GM12878 (cell line): ENCODE measurements around the gene TNRC18. TPM values are rescaled to one million over a fixed set of nuclear protein-coding genes. Genes with fewer than 3 reads are reported as not detected.
A peak's percentile ranks its signal among the peaks of the same experiment; 100 is the strongest.

Source experiments
- ATAC-seq: fragments of 200-7000 bp; cut with Tn5 transposase; 3 replicates; pipeline ENCODE4 v1.9.1; 2020; ENCODE audit warnings: mild to moderate bottlenecking, moderate library complexity
- BruUV-seq: library from RNA; stranded (reverse); fragments of 400-500 nt; replicated peaks from 2 replicates; lab custom pipeline; 2021; lab: Mats Ljungman, UMichigan
- CTCF ChIA-PET: fragments of 300-600 bp; sonication (Branson Sonifier 250); formaldehyde crosslinking; extraction: SDS; loops from one replicate; lab custom pipeline; 2021; ENCODE audit warnings: inconsistent platforms; lab: Yijun Ruan, JAX
- POLR2A ChIA-PET: fragments of 350-600 bp; formaldehyde crosslinking; extraction: SDS; loops from one replicate; lab custom pipeline; 2021; ENCODE audit warnings: inconsistent platforms; lab: Charles Lee
- RAD21 ChIA-PET: fragments of 300-600 bp; sonication (Branson Sonifier 250); formaldehyde crosslinking; loops from one replicate; lab custom pipeline; 2023; ENCODE audit warnings: antibody characterized with exemption; ENCODE audit not compliant: unreplicated experiment; lab: Charles Lee
- SMC1A ChIA-PET: fragments of 300-600 bp; sonication (Branson Sonifier 250); formaldehyde crosslinking; loops from one replicate; lab custom pipeline; 2023; ENCODE audit not compliant: unreplicated experiment, uncharacterized antibody; lab: Charles Lee
- DNase-seq: peaks from one replicate; pipeline ENCODE4 v3.0.0-alpha.2; 2011; ENCODE audit warnings: low read depth, low spot score
- FAIRE-seq: peaks from 3 replicates; lab custom pipeline; 2011; peaks lifted over from hg19 to GRCh38; lab: Jason Lieb, UNC
- H2AFZ ChIP-seq: 2 replicates; pipeline ENCODE4 v1.6.0; 2011; ENCODE audit warnings: low read depth, low read length, control low read depth; ENCODE audit not compliant: control insufficient read depth
- H3K27ac ChIP-seq: 2 replicates; pipeline ENCODE4 v1.5.1; 2011; ENCODE audit warnings: control low read depth; ENCODE audit not compliant: control insufficient read depth, insufficient read depth
- H3K27me3 ChIP-seq, 2 experiments: replicated peaks in 1 of 2; 2 replicates each; pipeline versions ENCODE4 v1.6.0 to v1.6.1; 2011; ENCODE audit warnings: low read length in 1 of 2; ENCODE audit not compliant: control insufficient read depth in 2 of 2, insufficient read depth in 2 of 2
- H3K36me3 ChIP-seq, 2 experiments: 2 replicates each; pipeline ENCODE4 v1.5.1; 2011; ENCODE audit warnings: low read length in 1 of 2; ENCODE audit not compliant: control insufficient read depth in 2 of 2, insufficient read depth in 2 of 2
- H3K4me1 ChIP-seq: 2 replicates; pipeline ENCODE4 v1.6.1; 2011; ENCODE audit warnings: mild to moderate bottlenecking, low read length, moderate library complexity, mixed read lengths; ENCODE audit not compliant: control insufficient read depth, insufficient read depth
- H3K4me2 ChIP-seq: 2 replicates; pipeline ENCODE4 v1.6.0; 2011; ENCODE audit warnings: control low read depth; ENCODE audit not compliant: control insufficient read depth, insufficient read depth
- H3K4me3 ChIP-seq: fragments of 200-600 bp; sonication (generic); 2 replicates; pipeline ENCODE4 v1.5.1; 2016
- H3K79me2 ChIP-seq: 2 replicates; pipeline ENCODE4 v1.6.0; 2011; ENCODE audit warnings: low read length; ENCODE audit not compliant: control insufficient read depth, insufficient read depth
- H3K9ac ChIP-seq: 2 replicates; pipeline ENCODE4 v1.8.0; 2011; ENCODE audit warnings: low read length, control low read depth, mixed read lengths; ENCODE audit not compliant: control insufficient read depth, insufficient read depth
- H3K9me3 ChIP-seq: replicated peaks from 3 replicates; pipeline ENCODE4 v1.5.1; 2011; ENCODE audit warnings: mild to moderate bottlenecking, low read length; ENCODE audit not compliant: control insufficient read depth, insufficient read depth
- H4K20me1 ChIP-seq: 2 replicates; pipeline ENCODE4 v1.6.0; 2011; ENCODE audit not compliant: control insufficient read depth, insufficient read depth
- E2F4 ChIP-seq: IDR thresholded peaks from 2 replicates; pipeline ENCODE4 v1.6.1; 2012; ENCODE audit warnings: low read depth, low read length, improper control_type of control experiment
- ESRRA ChIP-seq: IDR thresholded peaks from 2 replicates; pipeline ENCODE4 v1.6.1; 2012; ENCODE audit warnings: mild to moderate bottlenecking, low read length, improper control_type of control experiment
- FOS ChIP-seq: IDR thresholded peaks from 3 replicates; pipeline ENCODE4 v1.6.1; 2011; ENCODE audit warnings: borderline replicate concordance; ENCODE audit not compliant: insufficient read length; ENCODE audit errors: extremely low read depth
- IKZF1 ChIP-seq: fragments of 450-650 bp; conservative IDR thresholded peaks from 2 replicates; pipeline ENCODE4 v1.6.1; 2017; ENCODE audit warnings: antibody characterized with exemption, mild to moderate bottlenecking
- MAX ChIP-seq: IDR thresholded peaks from 2 replicates; pipeline ENCODE4 v1.6.1; 2012; ENCODE audit warnings: low read depth, low read length, improper control_type of control experiment
- PAX5 ChIP-seq: IDR thresholded peaks from 2 replicates; pipeline ENCODE4 v1.6.1; 2011; ENCODE audit warnings: low read depth, low read length, borderline replicate concordance
- RAD51 ChIP-seq: fragments of 450-650 bp; IDR thresholded peaks from 2 replicates; pipeline ENCODE4 v1.6.1; 2016; ENCODE audit warnings: moderate library complexity, mild to moderate bottlenecking, inconsistent platforms
- STAT3 ChIP-seq: IDR thresholded peaks from 2 replicates; pipeline ENCODE4 v1.6.1; 2011; ENCODE audit warnings: low read depth, low read length, improper control_type of control experiment
- USF1 ChIP-seq: IDR thresholded peaks from 2 replicates; pipeline ENCODE4 v1.6.1; 2011; ENCODE audit warnings: borderline replicate concordance, low read depth, mild to moderate bottlenecking, moderate library complexity, mixed read lengths, low read length; ENCODE audit not compliant: insufficient read depth; ENCODE audit errors: extremely low read length
- ZNF274 ChIP-seq: IDR thresholded peaks from one replicate; pipeline ENCODE4 v1.8.0; 2011; ENCODE audit not compliant: insufficient read length, insufficient read depth
- ZNF687 ChIP-seq: fragments of 450-650 bp; IDR thresholded peaks from 2 replicates; pipeline ENCODE4 v1.6.1; 2017; ENCODE audit warnings: mild to moderate bottlenecking, moderate library complexity
- ZZZ3 ChIP-seq: IDR thresholded peaks from 2 replicates; pipeline ENCODE4 v1.6.1; 2011; ENCODE audit warnings: low read depth; ENCODE audit not compliant: control insufficient read depth, insufficient read length
- WGBS: methylation state at CpG from one replicate; pipeline ENCODE4 v1.1.6; 2016; ENCODE audit warnings: low lambda C conversion rate; ENCODE audit not compliant: insufficient replicate concordance, insufficient coverage; ENCODE audit errors: missing lambda C conversion rate; 5-methylcytosine and 5-hydroxymethylcytosine counted together
- in situ Hi-C: fragments of 300-500 bp; cut with MboI; formaldehyde crosslinking; loops from 9 replicates; pipeline ENCODE4 v1.14.3; 2018; ENCODE audit warnings: mixed read lengths
- intact Hi-C: fragments of 100-400 bp; cut with micrococcal nuclease; formaldehyde crosslinking; loops from one replicate; pipeline ENCODE4 v1.14.2; 2022; ENCODE audit not compliant: unreplicated experiment
- polyA plus RNA-seq, 11 experiments: library from polyadenylated mRNA; depleted of rRNA in 4 of 11; unstranded in 6 of 11; stranded (reverse) in 5 of 11; fragments of >200 nt; fragmentation: Nextera tagmentation in 4 of 11; fragmentation: Illumina TruSeq in 1 of 11; extraction: Ambion mirVana in 4 of 11; extraction: Trizol in 1 of 11; gene quantifications; 1 replicate in 1 of 11; 2 replicates in 10 of 11; pipeline versions ENCODE4 v1.2.1 to v1.2.3, GENCODE V29; 2011 to 2016; ENCODE audit warnings: inconsistent platforms in 2 of 11, missing spikeins in 2 of 11, low read depth in 1 of 11
- total RNA-seq, 4 experiments: library from RNA; depleted of rRNA in 3 of 4; stranded (reverse); fragments of >200 nt in 3 of 4; fragmentation: Illumina TruSeq in 1 of 4; extraction: Trizol in 1 of 4; gene quantifications; 2 replicates each; pipeline versions ENCODE4 v1.2.1 to v1.2.3, GENCODE V29; 2013 to 2021

The TNRC18 gene
- total and polyA plus RNA-seq, 10 of the 15 experiments (the other 5 are each of a cell fraction or from before 2014, with no cell fraction given): 0.02 to 31.7 (median 5.4) TPM

- Histone ChIP-seq H3K4me2 (no peak overlapping the region), H3K4me1 (no peaks in the 10 kb centered on the region), H3K4me3 (no peak overlapping the region)
- BruUV-seq: TSS peak; percentile 41
- in situ Hi-C loops: no loop called here
- no peak for ATAC-seq
- SMC1A ChIA-PET: no interaction called here
- POLR2A ChIA-PET: no interaction called here
- no peak for TF ChIP-seq FOS
- TF ChIP-seq IKZF1: no peak
- TF ChIP-seq PAX5: no peak
- no peak for TF ChIP-seq E2F4
- TF ChIP-seq, all 136 proteins: peak for 0
- no peak for FAIRE-seq
- Histone ChIP-seq H4K20me1 (no peaks in the 10 kb centered on the region), H3K27ac (no peak overlapping the region), H2AFZ (no peak overlapping the region), H3K36me3 (peaks cover 8 to 10% of the 10 kb centered on the region in 2 experiments; a peak in 3 of 4 replicates), H3K9ac (no peak overlapping the region), H3K27me3 (no peaks in the 10 kb centered on the region), H3K9me3 (peaks cover 9% of the 10 kb centered on the region; the same call in 2 of the 3 replicates), H3K79me2 (no peaks in the 10 kb centered on the region)
- RAD21 ChIA-PET: no interaction called here
- CTCF ChIA-PET: interaction anchor here (0.5 kb wide), 1 partner anchor 109 kb away, joined by 4 read pairs; no protein-coding TSS in a partner anchor
- intact Hi-C loops: no loop called here
- 96% methylated on average over 6 of the region's 6 CpGs for WGBS
- no peak for DNase-seq
Observed at GRCh38 chr7:5342631-5343030, 81.0 kb downstream of the TNRC18 start.

GRCh38 chr7:5339955-5340354, 83.7 kb downstream of the TNRC18 start:
- ChIA-PET SMC1A (no interaction called here), POLR2A (no interaction called here), RAD21 (no interaction called here), CTCF (interaction anchor here (0.7 to 1.4 kb wide), 3 partner anchors 15 to 366 kb away, joined by 3 to 4 read pairs (median 3); no protein-coding TSS in a partner anchor)
- H3K4me3 ChIP-seq: no peak overlapping the region
- H3K4me1 ChIP-seq: no peaks in the 10 kb centered on the region
- FAIRE-seq: peak; percentile 68
- peak; percentile 16; the same call in 2 of the 3 replicates for ATAC-seq
- DNase-seq: no peak
- no peak overlapping the region for H3K27ac ChIP-seq
- no peaks in the 10 kb centered on the region for H3K27me3 ChIP-seq
- peaks cover 11% of the 10 kb centered on the region for H3K9me3 ChIP-seq
- H3K9ac ChIP-seq: no peak overlapping the region
- in situ Hi-C loops (no loop called here), intact Hi-C loops (no loop called here)
- no TSS peak for BruUV-seq
- WGBS: 100% methylated on average over 2 of the region's 2 CpGs
- no peak overlapping the region for H2AFZ ChIP-seq
- H4K20me1 ChIP-seq: no peaks in the 10 kb centered on the region
- no peak overlapping the region for H3K4me2 ChIP-seq
- peaks cover 8 to 9% of the 10 kb centered on the region in 2 experiments for H3K36me3 ChIP-seq
- H3K79me2 ChIP-seq: no peaks in the 10 kb centered on the region
- TF ChIP-seq ESRRA (no peak), ZZZ3 (no peak), ZNF687 (no peak), ZNF274 (no peak), STAT3 (no peak), RAD51 (no peak), USF1 (no peak), MAX (no peak)
